Activated T-cell treated with anti-CD3 and anti-CD28 coated beads, Interleukin-2, amount 50 U/mL, for 48 hours (primary cell): ENCODE results near the gene KRTAP2-2.
"Not testable (repeated sequence)": the region's sequence is repeated elsewhere in the genome, so short reads cannot be mapped to it uniquely, and the experiment has no call there.

Source experiments
- DNase-seq, 2 experiments: peaks; one replicate each; pipeline ENCODE4 v3.0.0-alpha.2; 2020

The KRTAP2-2 gene

GRCh38 chr17:41055130-41055529 is at the start of gene KRTAP2-2:
TSS of gene KRTAP2-2 (minus strand) at chr17:41055230. CDS start at chr17:41055211, 19 bp downstream.
- DNase-seq: not testable (repeated sequence)

DNA sequence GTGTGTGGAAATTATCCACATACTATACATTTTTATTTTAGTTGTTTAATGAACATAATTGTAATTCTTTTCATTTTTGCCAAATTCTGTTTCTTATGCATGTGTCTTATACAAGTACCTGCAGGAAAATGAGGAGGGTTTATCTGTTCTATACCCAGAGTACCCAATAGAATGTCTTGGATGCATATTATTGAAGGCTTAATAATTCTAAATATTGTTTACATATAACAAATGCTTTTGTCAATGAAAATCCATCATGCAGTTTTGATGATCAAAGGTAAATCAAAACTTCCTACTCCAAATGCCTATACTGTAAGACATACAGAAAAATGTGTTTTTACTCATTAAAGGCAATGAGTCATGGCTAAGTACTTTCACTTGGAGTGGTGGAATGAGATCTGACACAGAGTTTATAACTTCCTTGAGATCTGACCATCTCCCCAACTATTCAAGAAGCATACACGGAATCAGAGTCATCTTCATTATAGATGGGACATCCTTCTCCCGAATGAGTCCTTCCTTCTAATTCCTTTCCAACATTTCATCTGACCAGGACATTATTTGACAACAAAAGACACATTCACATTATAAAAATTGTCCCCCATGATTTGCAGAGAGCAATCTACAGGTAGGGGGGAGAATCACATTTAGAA is 49.5 kb upstream of the KRTAP2-2 start:
- not testable (repeated sequence) for DNase-seq

DNA sequence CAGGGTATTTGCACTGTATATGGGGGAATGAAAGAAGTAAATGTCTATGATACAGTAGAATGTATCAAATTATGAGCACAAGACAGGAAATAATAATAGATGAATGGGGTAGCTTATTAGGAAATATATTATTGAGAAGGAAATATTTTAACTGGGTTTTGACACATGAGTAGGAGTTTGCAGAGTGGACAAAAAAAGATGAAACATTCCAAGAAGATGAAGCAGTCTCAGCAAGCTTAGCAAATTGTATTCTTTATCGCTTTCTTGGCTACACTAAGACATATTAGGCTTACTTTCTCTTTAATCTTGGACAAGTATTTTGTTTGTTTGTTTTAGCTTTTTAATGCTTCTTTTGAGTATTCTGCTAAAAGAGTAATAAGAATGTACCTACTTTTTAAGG is 48.9 kb upstream of the KRTAP2-2 start:
- DNase-seq: no peak

- DNase-seq: no peak
Observed at GRCh38 chr17:41101586-41102259, 46.7 kb upstream of the KRTAP2-2 start, which contains the start of gene KRTAP4-16. TSS of gene KRTAP4-16 (minus strand) at chr17:41102209. CDS start at chr17:41102209, 0 bp downstream.

GRCh38 chr17:41099682-41100480 is 44.9 kb upstream of the KRTAP2-2 start:
- not testable (repeated sequence) for DNase-seq

- DNase-seq: no peak
Observed at GRCh38 chr17:41098481-41098880, 43.5 kb upstream of the KRTAP2-2 start.

- no peak for DNase-seq
Observed at GRCh38 chr17:41098042-41098441, 43.0 kb upstream of the KRTAP2-2 start, which contains the start of gene KRTAP4-8. TSS of gene KRTAP4-8 (minus strand) at chr17:41098142. CDS start at chr17:41098084, 58 bp downstream.

GRCh38 chr17:41096055-41096454 is 41.0 kb upstream of the KRTAP2-2 start:
- no peak for DNase-seq

DNA sequence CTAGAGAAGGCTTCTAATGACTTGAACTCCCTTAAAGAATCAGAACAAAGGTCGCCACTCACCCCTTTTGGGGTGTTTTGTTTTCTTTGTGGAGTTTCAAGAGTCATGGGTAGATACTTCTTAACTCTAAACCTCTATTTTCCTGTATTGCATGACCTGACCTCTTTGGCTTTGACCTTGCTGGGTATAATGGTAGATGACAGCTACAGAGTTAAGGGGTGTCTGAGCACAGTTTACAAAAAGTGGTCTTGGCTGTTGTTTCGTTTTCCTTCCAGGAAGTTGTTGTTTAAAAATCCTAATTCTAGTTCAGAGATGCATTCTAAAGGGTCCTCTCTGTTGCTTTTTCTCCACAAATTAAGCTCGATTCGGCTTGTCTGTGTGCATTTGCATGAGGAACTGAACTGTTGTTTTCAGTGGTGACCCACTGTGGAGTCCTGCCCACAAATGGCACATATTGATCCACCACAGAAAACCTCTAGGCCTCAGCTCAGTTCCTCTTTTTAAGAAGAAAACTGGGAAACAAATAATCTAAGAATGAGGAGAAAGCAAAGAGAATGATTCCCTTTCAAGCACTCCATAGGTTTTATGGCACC is 33.8 kb upstream of the KRTAP2-2 start:
- not testable (repeated sequence) for DNase-seq

DNA sequence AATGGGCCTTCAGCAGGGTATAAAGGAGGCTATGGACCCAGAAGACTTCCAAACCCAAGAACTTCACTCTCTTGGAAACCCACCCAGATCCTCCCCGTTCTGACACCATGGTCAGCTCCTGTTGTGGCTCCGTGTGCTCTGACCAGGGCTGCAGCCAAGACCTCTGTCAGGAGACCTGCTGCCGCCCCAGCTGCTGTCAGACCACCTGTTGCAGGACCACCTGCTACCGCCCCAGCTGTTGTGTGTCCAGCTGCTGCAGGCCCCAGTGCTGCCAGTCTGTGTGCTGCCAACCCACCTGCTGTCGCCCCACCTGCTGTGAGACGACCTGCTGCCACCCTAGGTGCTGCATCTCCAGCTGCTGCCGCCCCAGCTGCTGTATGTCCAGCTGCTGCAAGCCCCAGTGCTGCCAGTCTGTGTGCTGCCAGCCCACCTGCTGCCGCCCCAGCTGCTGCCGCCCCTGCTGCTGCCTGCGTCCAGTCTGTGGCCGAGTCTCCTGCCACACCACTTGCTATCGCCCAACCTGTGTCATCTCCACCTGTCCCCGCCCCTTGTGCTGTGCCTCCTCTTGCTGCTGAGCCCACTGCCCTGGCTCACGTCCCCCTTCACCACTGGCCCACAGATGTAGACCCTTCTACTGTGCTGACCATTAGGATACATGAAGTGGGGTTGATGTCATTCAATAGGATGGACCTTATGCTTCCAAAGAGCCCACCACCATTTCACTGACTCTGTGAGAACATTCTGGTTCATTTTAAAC is 29.2 kb upstream of the KRTAP2-2 start, which contains the start of gene KRTAP4-7:
TSS of gene KRTAP4-7 (plus strand) at position 51 of the 757 bp plus-strand sequence. CDS start at position 108, 57 bp downstream.
- not testable (repeated sequence) for DNase-seq

GRCh38 chr17:41083427-41083826 is 28.4 kb upstream of the KRTAP2-2 start:
- not testable (repeated sequence) for DNase-seq

DNA sequence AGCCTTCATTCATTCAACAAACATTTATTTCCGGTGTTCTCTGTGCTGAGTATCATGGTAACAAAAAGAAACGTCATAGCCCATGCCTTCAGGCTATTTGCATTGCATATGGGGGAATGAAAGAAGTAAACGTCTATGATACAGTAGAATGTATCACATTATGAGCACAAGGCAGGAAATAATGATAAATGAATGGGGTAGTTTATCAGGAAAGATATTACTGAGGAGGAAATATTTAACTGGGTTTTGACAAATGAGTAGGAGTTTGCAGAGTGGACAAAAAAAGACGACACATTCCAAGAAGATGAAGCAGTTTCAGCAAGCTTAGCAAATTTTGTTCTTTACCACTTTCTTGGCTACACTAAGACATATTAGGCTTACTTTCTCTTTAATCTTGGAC is 27.6 kb upstream of the KRTAP2-2 start:
- no peak for DNase-seq

DNA sequence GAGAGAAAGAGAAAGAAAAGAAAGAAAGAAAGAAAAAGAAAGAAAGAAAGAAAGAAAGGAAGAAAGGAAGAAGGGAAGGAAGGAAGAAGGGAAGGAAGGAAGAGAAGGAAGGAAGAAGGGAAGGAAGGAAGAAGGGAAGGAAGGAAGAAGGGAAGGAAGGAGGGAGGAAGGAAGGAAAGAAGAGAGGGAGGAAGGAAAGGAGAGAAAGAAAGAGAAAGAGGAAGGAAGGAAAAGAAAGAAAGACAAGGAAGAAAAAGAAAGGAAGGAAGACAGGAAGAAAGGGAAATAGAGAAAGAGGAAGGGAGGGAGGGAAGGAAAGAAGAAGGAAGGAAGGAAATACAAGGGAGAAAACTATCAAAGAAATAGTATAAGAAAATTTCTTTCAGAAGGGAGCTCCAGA is 21.8 kb upstream of the KRTAP2-2 start:
- DNase-seq: no peak

DNA sequence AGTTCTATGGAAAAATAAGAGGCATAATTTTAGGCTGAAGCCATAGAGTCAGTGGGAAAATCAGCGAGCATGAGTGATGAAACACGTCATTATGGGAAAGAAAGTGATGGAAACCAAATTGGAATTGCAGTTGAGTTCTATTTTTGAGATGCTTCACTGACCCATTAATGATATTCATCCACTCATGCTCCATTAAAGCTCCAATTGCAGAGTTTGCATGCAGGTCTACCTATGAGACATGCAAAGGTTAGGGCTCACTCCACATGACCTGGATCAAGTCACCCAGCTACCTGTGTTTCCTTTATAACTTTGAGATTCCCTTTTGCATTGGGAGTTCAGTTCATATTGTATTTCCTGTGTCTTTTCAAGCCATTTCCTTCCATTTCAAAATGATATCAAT is 18.6 kb upstream of the KRTAP2-2 start:
- no peak for DNase-seq

- DNase-seq: no peak
Observed at GRCh38 chr17:41071606-41072360, 16.8 kb upstream of the KRTAP2-2 start.

DNA sequence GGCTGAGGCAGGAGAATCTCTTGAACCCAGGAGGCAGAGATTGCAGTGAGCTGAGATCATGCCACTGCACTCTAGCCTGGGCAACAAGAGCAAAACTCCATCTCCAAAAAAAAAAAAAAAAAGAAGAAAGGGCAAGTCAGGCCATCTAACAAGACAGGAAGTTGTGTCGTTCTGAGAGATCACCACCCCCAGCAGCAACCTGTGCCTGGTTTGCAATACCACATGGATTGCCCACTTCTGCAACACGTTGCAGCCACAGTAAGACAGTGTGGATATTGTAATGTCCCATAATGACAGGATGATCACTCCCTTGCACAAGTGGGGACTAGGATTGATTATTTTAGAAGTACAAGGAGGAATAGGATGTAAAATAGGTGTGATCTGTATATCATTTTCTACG is 14.0 kb upstream of the KRTAP2-2 start:
- no peak for DNase-seq

DNA sequence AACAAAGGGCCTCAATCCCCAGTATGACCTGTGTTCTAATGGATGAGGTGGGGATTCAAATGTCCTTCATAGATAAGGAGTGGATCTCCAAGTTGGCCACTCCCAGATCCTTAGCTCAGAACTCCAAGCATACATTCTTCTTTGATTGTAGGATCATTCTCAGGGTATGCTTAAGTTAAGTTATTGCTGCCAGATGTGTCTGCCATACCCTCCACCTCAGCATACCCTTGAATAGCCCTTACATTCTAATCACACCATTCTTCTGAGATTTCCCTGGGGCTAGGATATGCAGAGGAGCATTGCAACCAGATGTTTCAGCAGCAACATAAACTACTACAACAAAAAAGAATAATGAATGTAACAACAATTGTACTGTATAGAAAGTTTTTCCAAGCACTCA is 12.3 kb upstream of the KRTAP2-2 start:
- no peak for DNase-seq

DNA sequence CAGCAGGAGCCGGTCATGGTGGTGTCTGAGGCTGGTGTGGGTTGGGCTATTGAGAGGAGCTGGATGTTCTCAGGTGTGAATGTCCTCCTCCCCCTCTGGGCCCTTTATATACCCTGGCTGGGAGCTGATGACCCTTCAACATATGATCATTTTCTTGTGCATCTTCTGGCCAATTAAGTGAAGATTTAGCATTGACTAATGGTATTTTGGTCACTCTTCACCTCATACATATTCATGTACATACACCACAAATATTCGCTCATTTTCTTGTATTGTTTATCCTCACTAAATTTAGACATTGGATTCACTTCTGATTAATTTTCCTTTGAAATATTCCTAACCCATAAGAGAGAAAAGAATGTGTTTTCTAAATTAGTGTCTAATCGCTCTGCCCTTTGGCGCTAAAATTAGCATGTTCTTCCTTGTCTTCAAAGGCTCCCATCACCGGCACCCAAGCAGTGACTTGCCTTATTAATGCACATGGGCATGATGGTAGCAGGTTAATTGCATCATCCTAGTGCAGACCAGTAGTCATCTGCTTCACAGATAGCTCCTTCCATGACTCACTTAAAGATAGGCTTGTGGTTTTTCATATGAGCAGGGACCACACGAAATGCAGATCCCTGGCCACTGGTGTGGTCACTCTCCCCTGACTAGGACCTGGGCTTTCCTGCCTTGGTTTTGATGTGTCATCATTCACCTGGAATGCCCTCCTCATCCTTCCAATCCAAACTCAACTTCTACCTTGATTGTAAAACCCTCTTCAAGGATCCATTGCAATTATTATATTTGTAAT is 11.0 kb upstream of the KRTAP2-2 start, which contains the start of gene KRTAP2-4:
TSS of gene KRTAP2-4 (minus strand) at position 51 of the 796 bp plus-strand sequence. CDS start at position 17, 34 bp downstream.
- no peak for DNase-seq

GRCh38 chr17:41065016-41065689 is 10.1 kb upstream of the KRTAP2-2 start:
- not testable (repeated sequence) for DNase-seq

DNA sequence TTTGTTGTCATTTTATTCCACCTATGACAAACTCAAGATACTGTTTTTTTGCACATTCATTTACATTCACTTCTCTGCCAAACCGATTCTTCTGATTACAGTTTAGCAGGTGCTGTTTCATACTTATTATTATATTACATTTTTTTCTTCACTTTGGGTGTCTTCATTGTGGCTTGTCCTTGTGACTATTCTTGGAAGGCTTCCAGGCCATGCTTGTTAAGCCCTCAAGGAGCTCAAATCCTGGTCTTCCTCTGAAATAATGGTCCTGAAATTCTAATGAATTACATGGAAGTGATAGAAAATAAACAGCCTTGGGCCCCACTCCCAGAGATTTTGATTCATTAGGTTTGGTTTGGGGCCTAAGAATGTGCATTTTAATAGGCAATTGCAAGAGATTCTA is 9.3 kb upstream of the KRTAP2-2 start:
- no peak for DNase-seq
